ENCODE results near the gene TRPM2.

The TRPM2 gene

DNA sequence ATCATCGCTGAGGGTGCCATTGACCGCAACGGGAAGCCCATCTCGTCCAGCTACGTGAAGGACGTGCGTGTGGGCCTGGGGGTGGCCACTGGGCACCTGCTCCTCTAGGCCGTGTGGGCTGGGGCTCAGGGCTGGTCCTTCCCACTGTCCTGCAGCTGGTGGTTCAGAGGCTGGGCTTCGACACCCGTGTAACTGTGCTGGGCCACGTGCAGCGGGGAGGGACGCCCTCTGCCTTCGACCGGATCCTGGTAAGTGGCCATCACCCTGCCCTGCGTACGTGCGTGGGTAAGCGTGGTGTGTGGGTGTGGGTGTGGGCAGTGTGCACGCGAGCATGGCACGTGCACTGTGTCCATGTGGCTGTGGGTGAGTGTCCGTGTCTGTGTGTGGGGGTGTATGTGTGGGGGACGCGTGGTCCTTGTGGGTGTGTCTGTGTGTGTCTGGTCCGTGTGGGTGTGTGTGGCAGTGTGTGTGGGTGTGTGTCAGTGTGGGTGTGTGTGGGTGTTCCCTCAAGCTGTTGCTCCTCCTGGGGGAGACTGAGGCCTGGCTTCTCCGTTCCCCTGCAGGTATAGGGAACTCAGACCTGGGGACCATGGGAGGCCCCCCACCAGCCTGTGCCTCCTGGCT lies 37.0 kb upstream of the TRPM2 start:
- in situ Hi-C loops (cut with HindIII; ENCODE audit: low pct_unique_long_range_greater_than_20kb, low sequenced_read_pairs) = no loop called here
- TF ChIP-seq JUND (IDR thresholded peaks at IDR 0.05; ENCODE audit: low read depth) = no peak
- DNase-seq (ENCODE audit: low read depth in 1 of 2, low spot score in 1 of 2) = no peak

DNA sequence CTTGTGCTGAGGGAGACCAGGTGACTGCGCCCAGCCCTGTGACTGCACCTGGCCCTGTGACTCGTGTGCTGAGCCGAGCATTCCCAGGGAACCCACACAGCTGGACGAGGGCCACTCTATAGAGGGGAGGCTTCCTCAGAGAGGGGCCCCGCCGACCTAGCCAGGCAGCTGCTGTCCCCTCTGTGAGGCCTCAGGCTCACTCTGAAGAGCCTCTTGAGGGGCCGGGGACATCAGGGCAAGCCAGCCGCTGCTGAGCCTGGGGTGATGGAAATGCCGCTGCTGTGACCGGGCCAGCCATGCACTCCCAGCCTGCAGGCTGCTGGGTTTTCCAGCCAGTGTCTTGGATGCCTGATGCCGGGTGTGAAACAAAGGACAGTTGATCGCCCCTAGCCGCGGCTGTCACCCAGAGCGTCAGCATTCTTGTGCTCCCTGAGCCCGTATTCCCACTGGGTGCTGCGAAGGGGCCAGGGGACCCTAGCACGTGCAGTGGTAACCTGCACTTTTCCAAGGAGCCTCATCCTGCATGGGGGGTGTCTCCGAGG lies 36.1 kb upstream of the TRPM2 start:
- DNase-seq (ENCODE audit: low read depth in 1 of 2, low spot score in 1 of 2) = no peak
- in situ Hi-C loops (cut with HindIII; ENCODE audit: low pct_unique_long_range_greater_than_20kb, low sequenced_read_pairs) = no loop called here
- no peak for TF ChIP-seq JUND (IDR thresholded peaks at IDR 0.05; ENCODE audit: low read depth)

- in situ Hi-C loops (cut with HindIII; ENCODE audit: low pct_unique_long_range_greater_than_20kb, low sequenced_read_pairs) = no loop called here
- no peak for TF ChIP-seq JUND (IDR thresholded peaks at IDR 0.05; ENCODE audit: low read depth)
- no peak for DNase-seq (ENCODE audit: low read depth in 1 of 2, low spot score in 1 of 2)
Measured at GRCh38 chr21:44317871-44318270, 35.5 kb upstream of the TRPM2 start.

DNA sequence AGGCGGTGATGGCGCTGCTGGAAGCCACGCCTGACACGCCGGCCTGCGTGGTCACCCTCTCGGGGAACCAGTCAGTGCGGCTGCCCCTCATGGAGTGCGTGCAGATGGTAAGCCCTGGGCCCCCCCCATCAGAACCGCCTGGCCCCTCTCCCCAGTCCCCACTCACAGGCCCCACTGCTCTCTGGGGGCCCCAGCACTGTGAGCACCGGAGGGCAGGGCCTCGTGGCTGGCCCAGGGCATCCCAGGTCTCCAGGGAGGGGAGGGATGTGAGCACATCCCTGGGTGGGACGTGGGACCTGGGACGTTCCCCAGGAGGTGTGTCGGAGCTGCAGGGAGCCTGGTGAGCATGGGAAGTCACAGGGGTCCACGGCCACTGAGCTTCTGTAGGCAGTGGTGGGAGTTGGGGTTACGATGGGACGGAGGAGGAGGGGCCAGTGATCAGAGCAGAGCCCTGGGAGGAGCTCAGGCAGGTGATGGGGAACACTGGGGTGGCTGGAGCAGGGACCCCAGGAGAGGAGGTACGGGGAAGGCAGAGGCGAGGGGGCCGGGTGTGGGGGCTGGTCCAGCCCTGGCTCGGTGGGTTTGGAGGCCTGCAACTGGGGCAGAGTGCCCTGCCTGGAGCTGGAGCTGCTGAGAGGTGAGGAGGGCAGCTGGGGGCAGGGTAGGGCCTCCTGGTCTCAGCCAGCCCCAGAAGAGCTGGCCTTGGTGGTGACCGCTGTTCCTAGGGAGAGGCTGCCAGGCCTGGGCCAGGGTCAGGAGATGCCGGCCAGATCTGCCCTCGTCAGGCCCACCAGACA lies 34.7 kb upstream of the TRPM2 start:
- no peak for DNase-seq (ENCODE audit: low read depth in 1 of 2, low spot score in 1 of 2)
- in situ Hi-C loops (cut with HindIII; ENCODE audit: low pct_unique_long_range_greater_than_20kb, low sequenced_read_pairs) = no loop called here
- no peak for TF ChIP-seq JUND (IDR thresholded peaks at IDR 0.05; ENCODE audit: low read depth)

GRCh38 chr21:44319407-44320065 lies 33.9 kb upstream of the TRPM2 start:
- no peak for TF ChIP-seq JUND (IDR thresholded peaks at IDR 0.05; ENCODE audit: low read depth)
- DNase-seq (ENCODE audit: low read depth in 1 of 2, low spot score in 1 of 2) = no peak
- in situ Hi-C loops (cut with HindIII; ENCODE audit: low pct_unique_long_range_greater_than_20kb, low sequenced_read_pairs) = no loop called here

DNA sequence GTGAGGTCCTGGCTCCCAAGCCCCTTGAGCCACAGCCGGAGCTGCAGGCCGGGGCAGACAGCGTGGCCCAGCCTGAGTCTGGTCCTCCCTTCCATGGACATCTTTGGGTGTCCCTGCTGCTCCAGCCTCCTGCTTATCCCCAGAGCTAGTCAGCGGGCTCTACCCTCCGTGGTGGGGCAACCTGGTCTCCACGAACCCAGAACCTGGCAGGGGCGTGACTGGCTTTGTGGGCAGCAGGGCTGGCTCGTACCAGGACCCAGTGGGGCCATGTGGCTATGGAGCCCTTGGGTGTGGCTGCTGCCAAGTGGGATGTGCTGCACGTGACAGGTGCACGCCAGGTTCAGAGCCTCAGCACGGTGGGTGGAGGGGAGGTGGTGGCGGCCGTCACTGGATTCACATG lies 32.6 kb upstream of the TRPM2 start:
- no peak for TF ChIP-seq JUND (IDR thresholded peaks at IDR 0.05; ENCODE audit: low read depth)
- DNase-seq (ENCODE audit: low read depth in 1 of 2, low spot score in 1 of 2) = no peak
- in situ Hi-C loops (cut with HindIII; ENCODE audit: low pct_unique_long_range_greater_than_20kb, low sequenced_read_pairs) = no loop called here

GRCh38 chr21:44321846-44322450 lies 31.5 kb upstream of the TRPM2 start:
- no peak for DNase-seq (ENCODE audit: low read depth in 1 of 2, low spot score in 1 of 2)

DNA sequence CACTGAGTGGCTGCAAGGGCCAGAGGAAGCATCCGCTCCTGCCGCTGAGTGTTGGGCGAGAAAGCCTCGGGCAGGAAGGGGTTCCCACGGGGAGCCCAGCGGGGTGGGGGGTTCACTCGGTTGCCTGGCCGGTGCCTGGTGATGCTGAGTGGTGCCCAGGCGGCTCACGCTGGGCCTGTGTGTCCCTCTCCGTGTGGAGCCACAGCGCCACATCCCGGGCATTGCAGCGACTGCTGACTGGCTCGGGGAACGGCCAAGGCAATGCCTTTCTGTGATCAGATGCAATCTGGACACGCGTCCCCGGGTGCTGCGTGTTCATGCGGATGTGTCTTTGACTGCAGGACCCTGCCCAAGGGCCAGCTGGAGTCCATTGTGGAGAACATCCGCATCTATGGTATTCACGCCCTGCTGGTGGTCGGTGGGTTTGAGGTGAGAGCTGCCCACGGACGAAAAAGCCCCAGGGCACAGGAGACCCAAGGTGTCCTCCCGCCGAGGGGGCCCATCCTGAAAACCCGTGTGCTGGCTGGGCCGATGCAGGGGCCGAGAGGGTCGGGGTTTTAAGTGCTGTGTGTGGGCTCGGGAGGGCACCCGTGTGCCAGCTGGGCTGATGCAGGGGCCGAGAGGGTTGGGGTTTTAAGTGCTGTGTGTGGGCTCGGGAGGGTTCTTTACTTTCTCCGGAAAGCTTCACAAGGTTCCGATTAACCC lies 30.6 kb upstream of the TRPM2 start:
- no peak for DNase-seq (ENCODE audit: low read depth in 1 of 2, low spot score in 1 of 2)
- in situ Hi-C loops (cut with HindIII; ENCODE audit: low pct_unique_long_range_greater_than_20kb, low sequenced_read_pairs) = no loop called here

More at GRCh38 chr21:44321846-44322450, 31.5 kb upstream of the TRPM2 start:
- no peak for TF ChIP-seq JUND (IDR thresholded peaks at IDR 0.05; ENCODE audit: low read depth)
- in situ Hi-C loops (cut with HindIII; ENCODE audit: low pct_unique_long_range_greater_than_20kb, low sequenced_read_pairs) = no loop called here

GRCh38 chr21:44323591-44323990 lies 29.8 kb upstream of the TRPM2 start:
- no peak for DNase-seq (ENCODE audit: low read depth in 1 of 2, low spot score in 1 of 2)
- no peak for TF ChIP-seq JUND (IDR thresholded peaks at IDR 0.05; ENCODE audit: low read depth)
- in situ Hi-C loops (cut with HindIII; ENCODE audit: low pct_unique_long_range_greater_than_20kb, low sequenced_read_pairs) = no loop called here

More for the DNA sequence above, 30.6 kb upstream of the TRPM2 start:
- TF ChIP-seq JUND (IDR thresholded peaks at IDR 0.05; ENCODE audit: low read depth) = no peak

DNA sequence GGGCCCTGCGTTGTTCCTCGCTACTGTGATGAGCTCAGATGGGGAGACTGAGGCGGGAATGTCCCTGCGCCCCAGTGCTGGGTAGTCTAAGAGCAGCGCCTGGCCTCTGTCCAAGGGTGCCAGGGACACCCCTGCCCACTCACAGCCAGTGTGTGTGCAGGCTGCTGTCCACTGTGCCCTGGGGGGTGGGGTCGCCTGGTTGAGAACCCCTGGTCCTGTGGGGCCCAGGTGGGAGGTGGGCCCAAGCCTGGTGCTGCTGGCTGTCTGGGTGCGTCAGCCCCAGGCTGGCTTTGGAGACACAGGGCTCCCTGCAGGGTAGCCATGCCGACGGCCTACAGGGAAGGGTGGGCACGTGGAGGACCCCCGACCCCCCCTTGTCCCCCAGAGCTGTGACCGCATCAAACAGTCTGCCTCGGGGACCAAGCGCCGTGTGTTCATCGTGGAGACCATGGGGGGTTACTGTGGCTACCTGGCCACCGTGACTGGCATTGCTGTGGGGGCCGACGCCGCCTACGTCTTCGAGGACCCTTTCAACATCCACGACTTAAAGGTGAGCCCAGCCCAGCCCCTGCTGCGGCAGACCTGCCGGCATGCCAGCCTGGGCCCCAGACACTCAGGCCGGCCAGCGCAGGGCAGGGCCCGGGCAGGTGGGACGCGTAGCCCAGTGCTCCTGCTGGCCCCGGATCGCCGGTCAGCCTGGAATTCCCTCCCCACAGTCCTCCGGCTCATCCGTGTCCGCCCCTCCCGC lies 29.1 kb upstream of the TRPM2 start:
- in situ Hi-C loops (cut with HindIII; ENCODE audit: low pct_unique_long_range_greater_than_20kb, low sequenced_read_pairs) = no loop called here

GRCh38 chr21:44324854-44325107 lies 28.6 kb upstream of the TRPM2 start:
- in situ Hi-C loops (cut with HindIII; ENCODE audit: low pct_unique_long_range_greater_than_20kb, low sequenced_read_pairs) = no loop called here
- DNase-seq (ENCODE audit: low read depth in 1 of 2, low spot score in 1 of 2) = no peak
- no peak for TF ChIP-seq JUND (IDR thresholded peaks at IDR 0.05; ENCODE audit: low read depth)

More for the DNA sequence above, 29.1 kb upstream of the TRPM2 start:
- TF ChIP-seq JUND (IDR thresholded peaks at IDR 0.05; ENCODE audit: low read depth) = no peak
- DNase-seq (ENCODE audit: low read depth in 1 of 2, low spot score in 1 of 2) = no peak
